BE2C (cell line): ENCODE measurements around the gene SMIM20. TPM values are rescaled to one million over a fixed set of nuclear protein-coding genes. Genes with fewer than 3 reads are reported as not detected.
"Not testable (repeated sequence)": the region's sequence is repeated elsewhere in the genome, so short reads cannot be mapped to it uniquely, and the experiment has no call there.

Source experiments
- DNase-seq: peaks from one replicate; pipeline ENCODE4 v3.0.0-alpha.2; 2020
- H3K27me3 ChIP-seq: fragments of 250-450 bp; sonication (Bioruptor Pico); 2 replicates; pipeline ENCODE4 v1.5.1; 2020; ENCODE audit warnings: mild to moderate bottlenecking
- H3K36me3 ChIP-seq: fragments of 250-450 bp; sonication (Bioruptor Pico); 2 replicates; pipeline ENCODE4 v1.5.1; 2020; ENCODE audit warnings: mild to moderate bottlenecking
- H3K4me1 ChIP-seq: fragments of 250-450 bp; sonication (Bioruptor Pico); 2 replicates; pipeline ENCODE4 v1.5.1; 2020
- H3K4me3 ChIP-seq: 2 replicates; pipeline ENCODE4 v1.5.1; 2011; ENCODE audit warnings: low read depth, low read length
- H3K9me3 ChIP-seq: fragments of 250-450 bp; sonication (Bioruptor Pico); 2 replicates; pipeline ENCODE4 v1.5.1; 2020
- CTCF ChIP-seq: IDR thresholded peaks from 2 replicates; pipeline ENCODE4 v1.5.1; 2012; ENCODE audit warnings: mild to moderate bottlenecking, low read depth, low read length
- polyA plus RNA-seq: library from polyadenylated mRNA; unstranded; fragments of >200 nt; gene quantifications from one replicate; pipeline ENCODE4 v1.2.1, GENCODE V29; 2012; ENCODE audit warnings: low read depth, missing spikeins; ENCODE audit not compliant: insufficient read length, insufficient read depth

The SMIM20 gene
- polyA plus RNA-seq: 11.7 TPM

GRCh38 chr4:25913851-25914669 is at the start of gene SMIM20:
SMIM20 (plus strand) TSS chr4:25914220; CDS start chr4:25914314, 94 bp downstream.
- peaks cover 4% of the 10 kb centered on the region for H3K4me1 ChIP-seq
- H3K9me3 ChIP-seq: no peaks in the 10 kb centered on the region
- peak; percentile 90 for DNase-seq
- H3K27me3 ChIP-seq: no peaks in the 10 kb centered on the region
- no peak for TF ChIP-seq CTCF
- peak within 1 kb of the TSS; percentile 94 for H3K4me3 ChIP-seq
- H3K36me3 ChIP-seq: no peaks in the 10 kb centered on the region

GRCh38 chr4:25865586-25865985 is 48.4 kb upstream of the SMIM20 start:
- Histone ChIP-seq H3K27me3 (peaks cover 37% of the 10 kb centered on the region), H3K9me3 (no peaks in the 10 kb centered on the region), H3K4me1 (no peaks in the 10 kb centered on the region), H3K36me3 (no peaks in the 10 kb centered on the region), H3K4me3 (no peak overlapping the region)
- TF ChIP-seq CTCF: no peak
- DNase-seq: no peak

- not testable (repeated sequence) for H3K4me1 ChIP-seq
These were observed 47.6 kb upstream of the SMIM20 start for GRCh38 chr4:25866401-25866800.

GRCh38 chr4:25867781-25868294 is 46.2 kb upstream of the SMIM20 start:
- H3K36me3 ChIP-seq: no peaks in the 10 kb centered on the region
- no peak overlapping the region for H3K4me3 ChIP-seq
- TF ChIP-seq CTCF: no peak

More at GRCh38 chr4:25866401-25866800, 47.6 kb upstream of the SMIM20 start:
- not testable (repeated sequence) for H3K4me3 ChIP-seq, H3K9me3 ChIP-seq, DNase-seq, H3K36me3 ChIP-seq
- peaks cover 30% of the 10 kb centered on the region for H3K27me3 ChIP-seq

GRCh38 chr4:25870081-25870480 is 43.9 kb upstream of the SMIM20 start:
- no peaks in the 10 kb centered on the region for H3K9me3 ChIP-seq
- TF ChIP-seq CTCF: no peak
- H3K4me3 ChIP-seq: no peak overlapping the region
- no peaks in the 10 kb centered on the region for H3K36me3 ChIP-seq
- H3K27me3 ChIP-seq: peaks cover 9% of the 10 kb centered on the region; the same call in 1 of the 2 replicates
- no peak for DNase-seq
- H3K4me1 ChIP-seq: no peaks in the 10 kb centered on the region

More at GRCh38 chr4:25867781-25868294, 46.2 kb upstream of the SMIM20 start:
- no peak for DNase-seq
- Histone ChIP-seq H3K4me1 (no peaks in the 10 kb centered on the region), H3K27me3 (peaks cover 18% of the 10 kb centered on the region; the same call in 1 of the 2 replicates), H3K9me3 (no peaks in the 10 kb centered on the region)

- Histone ChIP-seq H3K36me3 (no peaks in the 10 kb centered on the region), H3K9me3 (no peaks in the 10 kb centered on the region), H3K27me3 (peaks cover 14% of the 10 kb centered on the region), H3K4me3 (no peak overlapping the region), H3K4me1 (no peaks in the 10 kb centered on the region)
- no peak for TF ChIP-seq CTCF
- DNase-seq: no peak
These were observed 41.0 kb upstream of the SMIM20 start for GRCh38 chr4:25872851-25873631.
